ENCODE results near the gene UBE3D. TPM values are rescaled to one million over a fixed set of nuclear protein-coding genes. Genes with fewer than 3 reads are reported as not detected.

UBE3D gene
- total RNA-seq, 2 donors from 2014 or later, result 16.2 to 18.0 TPM

- Histone ChIP-seq H3K4me1 (ENCODE audit: control insufficient read depth, insufficient read depth, low read length) (no peaks in the 10 kb centered on the region), H3K36me3 (ENCODE audit: control insufficient read depth, insufficient read depth, low read length) (peaks cover 59% of the 10 kb centered on the region), H3K4me3 (ENCODE audit: low read length) (no peak overlapping the region), H3K27ac (ENCODE audit: low read depth, low read length) (no peak overlapping the region), H3K9ac (ENCODE audit: extremely low read depth, low read length, poor library complexity, severe bottlenecking) (no peak overlapping the region), H3K27me3 (ENCODE audit: control insufficient read depth, insufficient read depth, low read length, poor library complexity, severe bottlenecking) (no peaks in the 10 kb centered on the region), H3K9me3 (ENCODE audit: control insufficient read depth, low read length) (peaks cover 15% of the 10 kb centered on the region)
- Mint-ChIP-seq H3K36me3 (ENCODE audit: low read depth) (peaks cover 31% of the 10 kb centered on the region), H3K27ac (peak overlapping the region; percentile 55), H3K4me1 (no peaks in the 10 kb centered on the region), H3K4me3 (no peak overlapping the region), H3K9me3 (peaks cover 15% of the 10 kb centered on the region), H3K27me3 (ENCODE audit: insufficient read depth) (no peaks in the 10 kb centered on the region)
- DNase-seq, result no peak
- TF ChIP-seq CTCF (conservative IDR thresholded peaks at IDR 0.05), result no peak
- WGBS, 2 experiments (ENCODE audit: insufficient coverage in 1 of 2, insufficient read length in 1 of 2), result 91% methylated on average over 1 of the region's 1 CpG; no CpG with 5 or more reads in 1 of the 2 experiments
Observed at GRCh38 chr6:83108378-83108777, 42.7 kb upstream of the UBE3D start.

GRCh38 chr6:83098589-83098988, 32.9 kb upstream of the UBE3D start:
- H3K36me3 Mint-ChIP-seq (ENCODE audit: low read depth), result peaks cover 33% of the 10 kb centered on the region
- WGBS, 2 experiments (ENCODE audit: insufficient coverage in 1 of 2, insufficient read length in 1 of 2), result 92 to 100% methylated on average over 2 to 3 of the region's 3 CpGs
- H3K4me1 Mint-ChIP-seq, result no peaks in the 10 kb centered on the region
- Histone ChIP-seq H3K9ac (ENCODE audit: extremely low read depth, low read length, poor library complexity, severe bottlenecking) (no peak overlapping the region), H3K9me3 (ENCODE audit: control insufficient read depth, low read length) (peaks cover 2% of the 10 kb centered on the region), H3K27ac (ENCODE audit: low read depth, low read length) (no peak overlapping the region), H3K27me3 (ENCODE audit: control insufficient read depth, insufficient read depth, low read length, poor library complexity, severe bottlenecking) (no peaks in the 10 kb centered on the region), H3K36me3 (ENCODE audit: control insufficient read depth, insufficient read depth, low read length) (peaks cover 44% of the 10 kb centered on the region), H3K4me3 (ENCODE audit: low read length) (no peak overlapping the region), H3K4me1 (ENCODE audit: control insufficient read depth, insufficient read depth, low read length) (no peaks in the 10 kb centered on the region)
- DNase-seq, result no peak
- H3K27ac Mint-ChIP-seq, result peak overlapping the region; percentile 82
- no peak for TF ChIP-seq CTCF (conservative IDR thresholded peaks at IDR 0.05)
- no peaks in the 10 kb centered on the region for H3K27me3 Mint-ChIP-seq (ENCODE audit: insufficient read depth)
- no peak overlapping the region for H3K4me3 Mint-ChIP-seq
- peaks cover 4% of the 10 kb centered on the region for H3K9me3 Mint-ChIP-seq

DNA sequence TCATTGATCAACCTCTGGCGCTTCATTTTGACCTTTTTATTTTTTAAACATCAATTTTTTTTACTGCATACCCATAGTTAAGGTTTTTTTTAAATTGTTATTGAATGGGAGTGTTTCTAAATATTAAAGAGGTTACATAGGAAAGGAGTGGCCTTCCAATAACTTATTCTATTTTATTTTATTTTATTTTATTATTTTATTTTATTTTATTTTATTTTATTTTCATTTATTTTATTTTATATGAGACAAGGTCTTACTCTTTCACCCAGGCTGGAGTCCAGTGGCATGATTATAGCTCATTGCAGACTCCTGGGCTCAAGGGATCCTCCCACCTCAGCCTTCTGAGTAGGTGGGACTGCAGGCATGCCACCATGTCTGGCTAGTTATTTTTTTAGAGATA, 32.0 kb upstream of the UBE3D start:
- H3K27ac ChIP-seq (ENCODE audit: low read depth, low read length), result no peak overlapping the region
- no peak for DNase-seq

More for the DNA sequence above, 32.0 kb upstream of the UBE3D start:
- no peaks in the 10 kb centered on the region for H3K27me3 Mint-ChIP-seq (ENCODE audit: insufficient read depth)
- WGBS, 2 experiments (ENCODE audit: insufficient coverage in 1 of 2, insufficient read length in 1 of 2), result 100% methylated on average over 1 of the region's 1 CpG; no CpG with 5 or more reads in 1 of the 2 experiments
- no peak for TF ChIP-seq CTCF (conservative IDR thresholded peaks at IDR 0.05)
- no peaks in the 10 kb centered on the region for H3K4me1 ChIP-seq (ENCODE audit: control insufficient read depth, insufficient read depth, low read length)
- H3K4me3 Mint-ChIP-seq, result no peak overlapping the region
- H3K36me3 Mint-ChIP-seq (ENCODE audit: low read depth), result peaks cover 25% of the 10 kb centered on the region
- no peak overlapping the region for H3K27ac Mint-ChIP-seq
- peaks cover 3% of the 10 kb centered on the region for H3K9me3 Mint-ChIP-seq
- no peaks in the 10 kb centered on the region for H3K9me3 ChIP-seq (ENCODE audit: control insufficient read depth, low read length)
- H3K4me3 ChIP-seq (ENCODE audit: low read length), result no peak overlapping the region
- no peaks in the 10 kb centered on the region for H3K27me3 ChIP-seq (ENCODE audit: control insufficient read depth, insufficient read depth, low read length, poor library complexity, severe bottlenecking)
- no peak overlapping the region for H3K9ac ChIP-seq (ENCODE audit: extremely low read depth, low read length, poor library complexity, severe bottlenecking)
- H3K36me3 ChIP-seq (ENCODE audit: control insufficient read depth, insufficient read depth, low read length), result peaks cover 35% of the 10 kb centered on the region
- no peaks in the 10 kb centered on the region for H3K4me1 Mint-ChIP-seq
